Right renal cortex interstitium (tissue), 3 donors: ENCODE data around the gene CDK11A. TPM values are rescaled to one million over a fixed set of nuclear protein-coding genes. Genes with fewer than 3 reads are reported as not detected.
"Not testable (repeated sequence)": the region's sequence is repeated elsewhere in the genome, so short reads cannot be mapped to it uniquely, and the experiment has no call there.

Source experiments
- DNase-seq, 3 donors: peaks; one replicate each; pipeline ENCODE4 v3.0.0-alpha.2; 2013; ENCODE audit warnings: low read depth in 3 of 3, low spot score in 2 of 3
- polyA plus RNA-seq, 3 donors: library from polyadenylated mRNA; unstranded; fragments of 120-200 nt; gene quantifications; one replicate each; pipeline ENCODE4 v1.2.1, GENCODE V29; 2013; ENCODE audit not compliant: insufficient read length in 3 of 3

The CDK11A gene
- polyA plus RNA-seq, 3 donors = 20.4 to 25.8 (median 24.5) TPM

DNA sequence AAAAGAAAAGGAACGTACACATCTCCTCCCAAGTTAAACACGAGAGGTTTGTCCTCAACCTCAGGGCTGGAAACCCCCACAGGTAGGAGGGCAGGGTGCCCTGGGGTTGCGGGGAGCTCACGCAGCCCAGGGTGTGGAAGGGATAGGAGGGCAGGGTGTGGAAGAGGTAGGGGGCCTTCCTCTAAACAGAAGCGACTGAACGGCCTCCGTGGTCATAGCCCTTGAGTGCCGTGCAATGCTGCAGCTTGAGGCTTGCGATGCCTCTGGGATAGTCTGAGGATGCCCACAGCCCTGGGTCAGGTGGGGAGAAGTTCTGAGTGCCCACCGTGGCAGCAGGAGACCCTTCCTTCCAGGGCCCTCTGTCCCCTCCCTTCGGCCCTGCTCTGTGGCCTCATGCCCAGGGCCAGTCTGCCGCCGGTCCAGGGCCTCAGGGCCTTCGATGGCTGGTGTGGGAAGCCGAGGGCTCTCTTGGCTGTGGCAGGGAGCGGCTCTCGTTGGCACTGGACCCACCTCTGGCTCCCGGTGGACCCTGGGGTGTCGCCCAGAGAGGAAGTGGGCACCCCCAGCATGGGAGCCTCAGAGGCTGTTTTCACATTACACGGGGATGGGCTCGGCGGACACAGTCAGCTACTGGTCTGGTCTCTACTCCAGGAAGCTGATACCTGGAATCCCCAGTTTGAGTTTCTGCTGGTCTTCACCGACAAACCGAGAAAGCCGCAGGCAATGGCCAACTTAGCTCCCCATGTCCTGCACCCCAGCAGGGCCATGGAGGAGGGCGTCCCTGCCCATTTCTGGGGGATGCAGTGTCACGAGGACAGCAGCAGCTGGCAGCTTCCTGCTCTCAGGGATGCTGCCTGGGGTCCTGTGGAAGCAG lies 59.0 kb downstream of the CDK11A start:
- no peak for DNase-seq

DNA sequence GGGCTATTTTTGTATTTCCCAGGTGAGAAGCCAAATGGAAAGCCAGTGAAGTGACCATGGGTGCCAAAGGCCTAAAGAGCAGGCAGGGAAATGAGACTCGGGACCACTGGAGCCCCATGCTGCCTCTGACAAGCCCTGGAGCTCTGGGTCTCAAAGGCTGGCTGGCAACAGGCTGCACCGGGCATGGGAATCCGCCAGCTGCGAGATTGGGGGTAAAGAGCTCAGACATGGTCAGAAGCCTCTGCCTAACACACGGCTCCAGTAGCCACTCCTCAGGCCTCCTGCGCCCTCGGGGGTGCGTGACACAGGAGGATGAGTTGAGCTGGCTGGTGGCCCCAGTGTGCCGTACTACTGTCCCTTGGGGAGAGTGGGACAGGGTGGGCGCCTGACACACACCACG lies 59.8 kb downstream of the CDK11A start:
- not testable (repeated sequence) for DNase-seq

DNA sequence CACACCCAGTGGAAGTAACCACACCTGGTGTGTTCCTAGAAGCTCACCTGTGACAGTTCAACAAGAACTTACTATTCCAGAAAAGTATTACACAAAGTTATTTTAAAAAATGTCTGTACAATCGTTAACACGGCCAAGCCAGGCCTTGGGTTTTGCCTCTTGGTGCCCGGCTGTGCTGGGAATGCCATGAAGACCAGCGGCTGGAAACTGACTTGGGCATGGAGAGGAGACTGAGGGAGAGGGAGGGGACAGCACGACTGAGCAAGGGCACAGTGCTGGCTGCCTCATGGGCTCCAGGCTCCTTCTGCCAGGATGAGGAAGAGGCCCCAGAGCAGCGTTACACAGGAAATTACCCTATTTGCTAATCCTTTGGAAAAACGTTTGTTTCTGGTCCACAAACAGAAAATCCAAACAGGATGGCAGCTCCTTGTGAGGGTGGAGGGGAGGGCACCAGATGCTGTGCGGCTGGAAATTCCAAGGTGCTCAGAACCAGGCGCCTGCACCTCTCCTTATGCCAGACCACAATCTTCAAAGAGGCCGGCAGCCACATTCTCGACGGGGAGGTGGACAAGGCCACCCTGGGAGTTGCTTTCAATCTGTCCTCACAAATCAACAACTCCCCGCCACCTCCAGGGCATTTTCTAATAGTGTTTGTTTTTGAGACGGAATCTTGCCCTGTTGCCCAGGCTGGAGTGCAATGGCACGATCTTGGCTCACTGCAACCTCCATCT lies 61.2 kb downstream of the CDK11A start:
- not testable (repeated sequence) for DNase-seq

DNA sequence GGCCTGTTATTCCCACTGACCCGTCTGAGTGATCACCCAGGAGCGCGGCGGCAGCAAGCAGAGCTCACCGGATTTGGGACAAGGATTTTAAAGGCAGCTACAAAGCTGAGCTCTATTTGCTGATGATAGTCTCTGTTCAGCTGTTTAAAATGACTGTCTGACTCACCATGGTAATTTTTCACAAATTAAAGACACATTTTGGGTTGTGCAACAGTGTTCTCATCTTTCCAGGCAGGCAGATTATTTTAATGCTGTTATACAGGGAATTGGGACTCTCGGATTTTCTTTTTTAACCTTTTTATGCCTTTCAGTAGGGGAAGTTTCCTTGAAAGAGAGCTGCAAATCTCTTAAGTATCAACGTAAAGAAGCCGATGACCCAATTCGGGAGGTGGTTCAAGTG lies 61.8 kb downstream of the CDK11A start:
- DNase-seq = not testable (repeated sequence)

DNA sequence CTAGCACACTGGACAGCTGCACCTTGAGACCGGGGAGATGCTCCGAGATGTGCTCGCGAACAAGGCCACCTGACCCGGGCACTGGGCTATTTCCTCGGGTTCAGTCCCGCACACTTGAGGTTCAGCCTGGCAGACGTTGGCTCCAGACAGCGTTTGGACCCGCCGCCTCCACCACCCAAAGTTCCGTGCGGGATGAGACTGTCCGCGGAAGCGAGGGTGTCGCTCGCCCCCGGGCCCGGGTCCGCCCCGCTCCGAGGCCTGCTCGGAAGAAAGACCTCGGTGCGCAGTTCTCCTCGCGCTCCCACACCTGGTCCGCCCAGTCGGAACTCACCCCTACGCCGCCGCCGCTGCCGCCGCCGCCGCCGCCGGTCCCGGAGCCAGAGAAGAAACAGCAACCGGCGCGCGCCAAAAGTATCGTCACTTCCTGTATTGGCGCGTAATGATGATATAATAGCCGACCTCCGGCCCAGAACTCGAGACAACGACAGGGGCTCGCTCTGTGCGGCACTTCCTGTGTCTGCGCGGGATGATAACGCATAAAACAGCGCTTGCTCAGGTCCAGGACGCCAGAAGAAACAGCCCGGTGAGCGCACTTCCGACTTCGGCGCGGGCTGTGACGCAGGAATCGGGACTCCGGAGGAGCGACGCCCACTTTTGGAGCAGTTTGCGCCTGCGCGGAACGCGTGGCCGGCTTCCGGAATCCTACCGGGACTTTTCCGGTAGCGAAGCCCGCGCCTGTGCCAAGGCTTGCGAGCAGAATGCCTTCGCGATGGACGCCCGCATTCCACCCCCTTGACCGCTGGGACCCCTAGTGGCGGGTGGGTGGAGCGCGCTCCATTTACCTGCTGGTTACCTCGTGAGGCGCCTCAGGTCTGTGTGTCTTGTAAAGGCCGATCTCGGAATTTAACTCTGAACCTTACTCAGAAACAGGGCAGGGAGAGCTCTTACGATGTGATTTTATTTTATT lies 65.3 kb downstream of the CDK11A start, which contains the start of gene CDK11B:
Gene CDK11B, minus strand, starts transcription at position 422 of the 967 bp plus-strand sequence. CDS start 1,519 bp downstream, outside the sequence.
- peak; percentile 84 to 92 (median 88) for DNase-seq

Other genes starting within 250 kb of the CDK11A start
- 10 to 100 TPM; 16.6 to 19.4 (median 18.1) TPM for gene ATAD3A, start 212.2 kb downstream of the CDK11A start, polyA plus RNA-seq
- gene TMEM240, start 183.7 kb downstream of the CDK11A start, polyA plus RNA-seq = 1 to 10 TPM; 3.2 to 3.6 (median 3.5) TPM
- gene SSU72, start 149.5 kb downstream of the CDK11A start, polyA plus RNA-seq = 10 to 100 TPM; 78.5 to 81.6 (median 79.1) TPM
- 1 to 10 TPM; 1.3 to 2.5 (median 2.2) TPM for gene FNDC10, start 124.2 kb downstream of the CDK11A start, polyA plus RNA-seq
- gene MIB2, start 108.9 kb downstream of the CDK11A start, polyA plus RNA-seq = 10 to 100 TPM; 22.3 to 23.6 (median 22.4) TPM
- gene MMP23B, start 92.2 kb downstream of the CDK11A start, polyA plus RNA-seq = 10 to 100 TPM; 13.4 to 15.6 (median 15.2) TPM
- gene CDK11B, start 65.4 kb downstream of the CDK11A start, polyA plus RNA-seq = 10 to 100 TPM; 39.7 to 44.0 (median 42.3) TPM
- gene SLC35E2B, start 31.6 kb downstream of the CDK11A start, polyA plus RNA-seq = 10 to 100 TPM; 59.0 to 65.3 (median 61.1) TPM
- gene NADK, start 54.1 kb upstream of the CDK11A start, polyA plus RNA-seq = 10 to 100 TPM; 35.4 to 40.0 (median 39.3) TPM
- 100 to 1,000 TPM; 270 to 294 (median 288) TPM for gene GNB1, start 166.7 kb upstream of the CDK11A start, polyA plus RNA-seq
- gene CALML6, start 190.9 kb upstream of the CDK11A start, polyA plus RNA-seq = under 1 TPM; 0.29 to 0.50 (median 0.44) TPM
- gene TMEM52, start 194.9 kb upstream of the CDK11A start, polyA plus RNA-seq = 1 to 10 TPM in 1 of 3 donors, under 1 TPM in 2; 0.86 to 1.2 (median 0.90) TPM